ENCODE results near the gene MED9. TPM values are rescaled to one million over a fixed set of nuclear protein-coding genes. Genes with fewer than 3 reads are reported as not detected.

Gene MED9
- total and polyA plus RNA-seq, 10 of the 15 experiments (the other 5 are each of a cell fraction or from before 2014, with no cell fraction given): 1.5 to 22.4 (median 14.8) TPM

DNA sequence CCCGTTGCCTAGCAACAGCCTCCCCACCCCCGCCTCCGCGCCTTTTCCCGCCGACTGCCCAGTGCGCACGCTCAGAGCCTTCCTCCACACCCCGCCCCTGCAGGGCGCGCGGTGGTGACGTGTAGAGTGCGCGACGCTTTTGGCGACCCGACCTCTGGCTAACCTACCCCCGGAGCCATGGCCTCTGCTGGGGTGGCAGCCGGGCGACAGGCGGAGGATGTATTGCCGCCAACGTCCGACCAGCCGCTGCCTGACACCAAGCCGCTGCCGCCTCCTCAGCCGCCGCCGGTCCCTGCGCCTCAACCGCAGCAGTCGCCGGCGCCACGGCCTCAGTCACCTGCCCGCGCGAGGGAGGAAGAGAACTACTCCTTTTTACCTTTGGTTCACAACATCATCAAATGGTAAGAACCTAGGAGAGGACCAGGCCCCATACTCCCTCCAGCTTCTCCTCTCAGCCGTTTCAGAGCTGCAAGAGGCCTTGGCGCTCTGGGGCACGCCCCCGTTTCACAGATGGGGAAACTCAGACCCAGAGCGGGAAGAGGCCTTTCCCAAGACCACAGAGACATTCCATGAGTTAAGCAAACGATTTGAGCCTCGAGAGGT is at the start of gene MED9 (continued):
- no peak for TF ChIP-seq SMC3 (IDR thresholded peaks at IDR 0.05; ENCODE audit: borderline replicate concordance, low read length)
- TF ChIP-seq CREM (IDR thresholded peaks at IDR 0.05; ENCODE audit: low read depth): peak; percentile 100
- no peak for TF ChIP-seq SUPT20H (IDR thresholded peaks at IDR 0.05; ENCODE audit: borderline replicate concordance, control insufficient read depth, low read depth, low read length)
- TF ChIP-seq, protein P1, sequence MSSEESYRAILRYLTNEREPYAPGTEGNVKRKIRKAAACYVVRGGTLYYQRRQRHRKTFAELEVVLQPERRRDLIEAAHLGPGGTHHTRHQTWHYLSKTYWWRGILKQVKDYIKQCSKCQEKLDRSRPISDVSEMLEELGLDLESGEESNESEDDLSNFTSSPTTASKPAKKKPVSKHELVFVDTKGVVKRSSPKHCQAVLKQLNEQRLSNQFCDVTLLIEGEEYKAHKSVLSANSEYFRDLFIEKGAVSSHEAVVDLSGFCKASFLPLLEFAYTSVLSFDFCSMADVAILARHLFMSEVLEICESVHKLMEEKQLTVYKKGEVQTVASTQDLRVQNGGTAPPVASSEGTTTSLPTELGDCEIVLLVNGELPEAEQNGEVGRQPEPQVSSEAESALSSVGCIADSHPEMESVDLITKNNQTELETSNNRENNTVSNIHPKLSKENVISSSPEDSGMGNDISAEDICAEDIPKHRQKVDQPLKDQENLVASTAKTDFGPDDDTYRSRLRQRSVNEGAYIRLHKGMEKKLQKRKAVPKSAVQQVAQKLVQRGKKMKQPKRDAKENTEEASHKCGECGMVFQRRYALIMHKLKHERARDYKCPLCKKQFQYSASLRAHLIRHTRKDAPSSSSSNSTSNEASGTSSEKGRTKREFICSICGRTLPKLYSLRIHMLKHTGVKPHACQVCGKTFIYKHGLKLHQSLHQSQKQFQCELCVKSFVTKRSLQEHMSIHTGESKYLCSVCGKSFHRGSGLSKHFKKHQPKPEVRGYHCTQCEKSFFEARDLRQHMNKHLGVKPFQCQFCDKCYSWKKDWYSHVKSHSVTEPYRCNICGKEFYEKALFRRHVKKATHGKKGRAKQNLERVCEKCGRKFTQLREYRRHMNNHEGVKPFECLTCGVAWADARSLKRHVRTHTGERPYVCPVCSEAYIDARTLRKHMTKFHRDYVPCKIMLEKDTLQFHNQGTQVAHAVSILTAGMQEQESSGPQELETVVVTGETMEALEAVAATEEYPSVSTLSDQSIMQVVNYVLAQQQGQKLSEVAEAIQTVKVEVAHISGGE (CRISPR knock-in tag; IDR thresholded peaks at IDR 0.05): no peak
- TF ChIP-seq RCOR1 (conservative IDR thresholded peaks at IDR 0.05; ENCODE audit: low read depth, low read length): 0 out of 2 replicates have a peak, but pooled peaks have one; percentile 37
- TF ChIP-seq ZNF24 (IDR thresholded peaks at IDR 0.05): no peak
- TF ChIP-seq TCF7 (IDR thresholded peaks at IDR 0.05; ENCODE audit: borderline replicate concordance): no peak
- TF ChIP-seq TAF1 (IDR thresholded peaks at IDR 0.05; ENCODE audit: borderline replicate concordance, low read depth, low read length): peak; percentile 71; the same call in 1 of the 2 replicates
- TF ChIP-seq HDGF (IDR thresholded peaks at IDR 0.05): no peak
- TF ChIP-seq, protein P2, sequence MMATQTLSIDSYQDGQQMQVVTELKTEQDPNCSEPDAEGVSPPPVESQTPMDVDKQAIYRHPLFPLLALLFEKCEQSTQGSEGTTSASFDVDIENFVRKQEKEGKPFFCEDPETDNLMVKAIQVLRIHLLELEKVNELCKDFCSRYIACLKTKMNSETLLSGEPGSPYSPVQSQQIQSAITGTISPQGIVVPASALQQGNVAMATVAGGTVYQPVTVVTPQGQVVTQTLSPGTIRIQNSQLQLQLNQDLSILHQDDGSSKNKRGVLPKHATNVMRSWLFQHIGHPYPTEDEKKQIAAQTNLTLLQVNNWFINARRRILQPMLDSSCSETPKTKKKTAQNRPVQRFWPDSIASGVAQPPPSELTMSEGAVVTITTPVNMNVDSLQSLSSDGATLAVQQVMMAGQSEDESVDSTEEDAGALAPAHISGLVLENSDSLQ (IDR thresholded peaks at IDR 0.05): no peak
- no peak for TF ChIP-seq STAT3 (IDR thresholded peaks at IDR 0.05; ENCODE audit: low read depth, low read length)
- no peak; the same call in 1 of the 2 replicates for TF ChIP-seq DPF2 (IDR thresholded peaks at IDR 0.05)
- TF ChIP-seq, protein P3, sequence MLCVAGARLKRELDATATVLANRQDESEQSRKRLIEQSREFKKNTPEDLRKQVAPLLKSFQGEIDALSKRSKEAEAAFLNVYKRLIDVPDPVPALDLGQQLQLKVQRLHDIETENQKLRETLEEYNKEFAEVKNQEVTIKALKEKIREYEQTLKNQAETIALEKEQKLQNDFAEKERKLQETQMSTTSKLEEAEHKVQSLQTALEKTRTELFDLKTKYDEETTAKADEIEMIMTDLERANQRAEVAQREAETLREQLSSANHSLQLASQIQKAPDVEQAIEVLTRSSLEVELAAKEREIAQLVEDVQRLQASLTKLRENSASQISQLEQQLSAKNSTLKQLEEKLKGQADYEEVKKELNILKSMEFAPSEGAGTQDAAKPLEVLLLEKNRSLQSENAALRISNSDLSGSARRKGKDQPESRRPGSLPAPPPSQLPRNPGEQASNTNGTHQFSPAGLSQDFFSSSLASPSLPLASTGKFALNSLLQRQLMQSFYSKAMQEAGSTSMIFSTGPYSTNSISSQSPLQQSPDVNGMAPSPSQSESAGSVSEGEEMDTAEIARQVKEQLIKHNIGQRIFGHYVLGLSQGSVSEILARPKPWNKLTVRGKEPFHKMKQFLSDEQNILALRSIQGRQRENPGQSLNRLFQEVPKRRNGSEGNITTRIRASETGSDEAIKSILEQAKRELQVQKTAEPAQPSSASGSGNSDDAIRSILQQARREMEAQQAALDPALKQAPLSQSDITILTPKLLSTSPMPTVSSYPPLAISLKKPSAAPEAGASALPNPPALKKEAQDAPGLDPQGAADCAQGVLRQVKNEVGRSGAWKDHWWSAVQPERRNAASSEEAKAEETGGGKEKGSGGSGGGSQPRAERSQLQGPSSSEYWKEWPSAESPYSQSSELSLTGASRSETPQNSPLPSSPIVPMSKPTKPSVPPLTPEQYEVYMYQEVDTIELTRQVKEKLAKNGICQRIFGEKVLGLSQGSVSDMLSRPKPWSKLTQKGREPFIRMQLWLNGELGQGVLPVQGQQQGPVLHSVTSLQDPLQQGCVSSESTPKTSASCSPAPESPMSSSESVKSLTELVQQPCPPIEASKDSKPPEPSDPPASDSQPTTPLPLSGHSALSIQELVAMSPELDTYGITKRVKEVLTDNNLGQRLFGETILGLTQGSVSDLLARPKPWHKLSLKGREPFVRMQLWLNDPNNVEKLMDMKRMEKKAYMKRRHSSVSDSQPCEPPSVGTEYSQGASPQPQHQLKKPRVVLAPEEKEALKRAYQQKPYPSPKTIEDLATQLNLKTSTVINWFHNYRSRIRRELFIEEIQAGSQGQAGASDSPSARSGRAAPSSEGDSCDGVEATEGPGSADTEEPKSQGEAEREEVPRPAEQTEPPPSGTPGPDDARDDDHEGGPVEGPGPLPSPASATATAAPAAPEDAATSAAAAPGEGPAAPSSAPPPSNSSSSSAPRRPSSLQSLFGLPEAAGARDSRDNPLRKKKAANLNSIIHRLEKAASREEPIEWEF (IDR thresholded peaks at IDR 0.05; ENCODE audit: insufficient replicate concordance, low read depth, low read length): no peak
- TF ChIP-seq FOXK2 (IDR thresholded peaks at IDR 0.05): no peak
- no peak for TF ChIP-seq EZH2 (IDR thresholded peaks at IDR 0.05; ENCODE audit: borderline replicate concordance, control insufficient read depth, low read depth, low read length)
- no peak for TF ChIP-seq MTA2 (IDR thresholded peaks at IDR 0.05; ENCODE audit: low read depth)
- TF ChIP-seq, protein P4, sequence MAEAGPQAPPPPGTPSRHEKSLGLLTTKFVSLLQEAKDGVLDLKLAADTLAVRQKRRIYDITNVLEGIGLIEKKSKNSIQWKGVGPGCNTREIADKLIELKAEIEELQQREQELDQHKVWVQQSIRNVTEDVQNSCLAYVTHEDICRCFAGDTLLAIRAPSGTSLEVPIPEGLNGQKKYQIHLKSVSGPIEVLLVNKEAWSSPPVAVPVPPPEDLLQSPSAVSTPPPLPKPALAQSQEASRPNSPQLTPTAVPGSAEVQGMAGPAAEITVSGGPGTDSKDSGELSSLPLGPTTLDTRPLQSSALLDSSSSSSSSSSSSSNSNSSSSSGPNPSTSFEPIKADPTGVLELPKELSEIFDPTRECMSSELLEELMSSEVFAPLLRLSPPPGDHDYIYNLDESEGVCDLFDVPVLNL (IDR thresholded peaks at IDR 0.05; ENCODE audit: low read depth, low read length): peak; percentile 74
- TF ChIP-seq, protein P5, sequence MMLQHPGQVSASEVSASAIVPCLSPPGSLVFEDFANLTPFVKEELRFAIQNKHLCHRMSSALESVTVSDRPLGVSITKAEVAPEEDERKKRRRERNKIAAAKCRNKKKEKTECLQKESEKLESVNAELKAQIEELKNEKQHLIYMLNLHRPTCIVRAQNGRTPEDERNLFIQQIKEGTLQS (IDR thresholded peaks at IDR 0.05; ENCODE audit: borderline replicate concordance, extremely low read depth, low read depth, low read length): peak; percentile 94
